ENCODE data around the gene STAT5B.
"Not testable (repeated sequence)": the region's sequence is repeated elsewhere in the genome, so short reads cannot be mapped to it uniquely, and the experiment has no call there.

The STAT5B gene

DNA sequence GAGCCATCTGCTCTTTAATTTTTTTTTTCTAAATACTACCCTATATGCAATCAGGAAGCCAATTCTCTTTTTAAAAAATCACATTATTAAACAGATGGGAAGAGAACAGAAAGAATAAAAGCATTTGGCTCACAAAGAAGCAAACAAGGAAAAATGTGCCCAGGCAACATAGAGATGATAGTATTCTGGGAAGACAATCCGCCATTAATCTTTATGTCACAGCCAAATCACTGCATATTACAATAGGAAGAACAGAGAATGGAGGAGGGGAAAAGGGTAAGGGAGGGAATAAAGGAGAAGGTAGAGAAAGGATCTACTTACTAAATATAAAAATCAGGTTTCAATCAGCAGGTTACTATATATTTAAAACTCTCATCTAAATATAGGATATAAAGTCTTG, 34.3 kb downstream of the STAT5B start:
- TF ChIP-seq CTCF (IDR thresholded peaks at IDR 0.05): no peak
- Histone ChIP-seq H3K36me3 (no peaks in the 10 kb centered on the region), H3K27me3 (no peaks in the 10 kb centered on the region), H3K9me3 (no peaks in the 10 kb centered on the region), H3K4me1 (ENCODE audit: control insufficient read depth in 1 of 2, insufficient read depth in 1 of 2, low read depth in 1 of 2, low read length in 1 of 2) (peaks cover 20 to 24% of the 10 kb centered on the region in 2 experiments), H3K27ac (peak overlapping the region; percentile 41), H3K4me3 (ENCODE audit: low read depth in 1 of 2, low read length in 1 of 2) (no peak overlapping the region)

GRCh38 chr17:42240863-42241262, 35.3 kb downstream of the STAT5B start:
- H3K4me1 ChIP-seq (ENCODE audit: control insufficient read depth in 1 of 2, insufficient read depth in 1 of 2, low read depth in 1 of 2, low read length in 1 of 2): peaks cover 10 to 14% of the 10 kb centered on the region in 2 experiments
- not testable (repeated sequence) for H3K9me3 ChIP-seq; H3K36me3 ChIP-seq; H3K4me3 ChIP-seq (ENCODE audit: low read depth in 1 of 2, low read length in 1 of 2); H3K27me3 ChIP-seq
- H3K27ac ChIP-seq: peak overlapping the region; percentile 14

DNA sequence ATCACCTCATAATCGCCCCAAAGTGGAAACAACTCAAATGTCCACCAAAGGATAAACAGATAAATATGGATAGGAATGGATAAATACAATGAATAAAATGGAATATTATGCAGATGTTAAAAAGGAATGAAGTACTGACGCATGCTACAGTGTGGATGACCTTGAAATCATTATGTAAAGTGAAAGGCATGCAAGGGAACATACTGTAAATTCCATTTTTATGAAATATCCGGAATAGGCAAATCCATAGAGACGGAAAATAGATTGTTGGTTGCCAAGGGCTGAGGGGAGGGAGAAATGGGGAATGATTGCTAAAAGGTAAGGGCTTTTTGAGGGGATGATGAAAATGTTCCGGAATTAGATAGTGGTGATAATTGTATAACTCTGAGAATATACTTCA, 36.0 kb downstream of the STAT5B start:
- H3K27ac ChIP-seq: peak overlapping the region; percentile 14
- H3K27me3 ChIP-seq: no peaks in the 10 kb centered on the region
- no peaks in the 10 kb centered on the region for H3K9me3 ChIP-seq
- no peaks in the 10 kb centered on the region for H3K36me3 ChIP-seq
- no peak overlapping the region for H3K4me3 ChIP-seq (ENCODE audit: low read depth in 1 of 2, low read length in 1 of 2)
- H3K4me1 ChIP-seq (ENCODE audit: control insufficient read depth in 1 of 2, insufficient read depth in 1 of 2, low read depth in 1 of 2, low read length in 1 of 2): peaks cover 8% of the 10 kb centered on the region in 2 experiments
- no peak for TF ChIP-seq CTCF (IDR thresholded peaks at IDR 0.05)

DNA sequence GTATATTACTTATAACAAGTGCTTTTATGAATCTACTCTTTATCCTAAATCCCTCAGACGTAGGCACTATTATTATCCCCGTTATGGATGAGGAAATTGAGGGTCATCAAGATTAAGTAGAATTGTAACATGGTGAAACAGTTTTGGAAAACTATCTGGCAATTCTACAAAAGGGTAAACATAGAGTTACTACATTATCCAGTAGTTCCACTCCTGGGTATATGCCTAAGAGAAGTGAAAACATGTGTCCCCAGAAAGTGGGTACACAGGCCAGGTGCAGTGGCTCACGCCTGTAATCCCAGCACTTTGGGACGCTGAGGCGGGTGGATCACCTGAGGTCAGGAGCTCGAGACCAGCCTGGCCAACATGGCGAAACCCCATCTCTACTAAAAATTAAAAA, 36.6 kb downstream of the STAT5B start:
- H3K4me3 ChIP-seq (ENCODE audit: low read depth in 1 of 2, low read length in 1 of 2); H3K9me3 ChIP-seq; H3K4me1 ChIP-seq (ENCODE audit: control insufficient read depth in 1 of 2, insufficient read depth in 1 of 2, low read depth in 1 of 2, low read length in 1 of 2); H3K36me3 ChIP-seq; H3K27me3 ChIP-seq: not testable (repeated sequence)
- peak overlapping the region; percentile 15 for H3K27ac ChIP-seq

DNA sequence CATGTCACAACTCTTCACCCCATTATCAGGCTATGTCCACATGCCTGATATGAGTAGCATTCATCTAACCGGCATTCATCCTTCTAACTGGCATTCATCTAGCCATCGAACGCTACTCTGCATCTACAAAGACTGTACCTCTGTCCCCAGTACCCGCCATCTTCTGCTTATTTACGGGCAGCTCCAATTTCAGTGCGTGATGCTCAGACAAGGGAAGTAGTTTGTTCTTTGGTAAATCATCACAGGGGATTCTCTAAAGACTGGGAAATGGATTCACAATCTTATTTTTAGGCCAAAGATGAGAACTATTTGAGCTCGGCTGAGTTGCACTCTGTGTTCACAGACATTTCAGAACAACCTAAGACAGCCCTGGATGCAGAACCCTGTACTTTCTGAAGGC, 39.4 kb downstream of the STAT5B start:
- H3K36me3 ChIP-seq: peaks cover 2% of the 10 kb centered on the region
- H3K27ac ChIP-seq: no peak overlapping the region
- no peak overlapping the region for H3K4me3 ChIP-seq (ENCODE audit: low read depth in 1 of 2, low read length in 1 of 2)
- H3K4me1 ChIP-seq (ENCODE audit: control insufficient read depth in 1 of 2, insufficient read depth in 1 of 2, low read depth in 1 of 2, low read length in 1 of 2): no peaks in the 10 kb centered on the region
- TF ChIP-seq CTCF (IDR thresholded peaks at IDR 0.05): no peak
- no peaks in the 10 kb centered on the region for H3K27me3 ChIP-seq
- H3K9me3 ChIP-seq: no peaks in the 10 kb centered on the region

GRCh38 chr17:42233994-42234393, 42.2 kb downstream of the STAT5B start:
- TF ChIP-seq CTCF (IDR thresholded peaks at IDR 0.05): no peak
- Histone ChIP-seq H3K4me3 (ENCODE audit: low read depth in 1 of 2, low read length in 1 of 2) (no peak overlapping the region), H3K27me3 (no peaks in the 10 kb centered on the region), H3K4me1 (ENCODE audit: control insufficient read depth in 1 of 2, insufficient read depth in 1 of 2, low read depth in 1 of 2, low read length in 1 of 2) (peaks cover under 1 to 2% of the 10 kb centered on the region in 2 experiments), H3K27ac (peak overlapping the region; percentile 36), H3K36me3 (peaks cover 27% of the 10 kb centered on the region), H3K9me3 (no peaks in the 10 kb centered on the region)

GRCh38 chr17:42233156-42233555, 43.0 kb downstream of the STAT5B start:
- no peaks in the 10 kb centered on the region for H3K9me3 ChIP-seq
- H3K4me3 ChIP-seq (ENCODE audit: low read depth in 1 of 2, low read length in 1 of 2): no peak overlapping the region
- no peak overlapping the region for H3K27ac ChIP-seq
- peaks cover 8 to 10% of the 10 kb centered on the region in 2 experiments for H3K4me1 ChIP-seq (ENCODE audit: control insufficient read depth in 1 of 2, insufficient read depth in 1 of 2, low read depth in 1 of 2, low read length in 1 of 2)
- TF ChIP-seq CTCF (IDR thresholded peaks at IDR 0.05): no peak
- no peaks in the 10 kb centered on the region for H3K27me3 ChIP-seq
- peaks cover 35% of the 10 kb centered on the region for H3K36me3 ChIP-seq
